SW 1271 (cell line): ENCODE data around the gene GPR156.
A peak's percentile ranks its signal among the peaks of the same experiment; 100 is the strongest.

Source experiments
- DNase-seq, 2 experiments: peaks; one replicate each; lab custom pipeline; 2025; lab: John Stamatoyannopoulos, UW

Gene GPR156

DNA sequence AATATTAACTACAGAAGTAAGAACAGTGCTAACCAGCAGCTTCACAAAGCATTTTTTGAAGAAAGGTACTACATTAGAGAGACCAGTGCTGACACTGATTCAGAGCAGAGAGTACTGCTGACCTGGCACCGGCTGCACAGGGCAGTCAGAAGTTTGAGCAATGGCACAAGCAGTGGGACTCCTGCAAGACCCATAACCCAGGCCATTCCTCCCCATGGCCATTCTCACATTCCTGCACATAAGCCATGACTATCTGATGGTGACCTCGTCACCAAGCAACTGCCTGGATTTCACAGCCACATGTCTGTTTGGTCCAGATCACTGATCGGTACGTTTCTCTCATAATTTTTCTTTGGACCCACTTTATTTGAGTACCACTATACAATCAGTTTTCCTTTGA lies 88.7 kb downstream of the GPR156 start:
- DNase-seq = no peak

DNA sequence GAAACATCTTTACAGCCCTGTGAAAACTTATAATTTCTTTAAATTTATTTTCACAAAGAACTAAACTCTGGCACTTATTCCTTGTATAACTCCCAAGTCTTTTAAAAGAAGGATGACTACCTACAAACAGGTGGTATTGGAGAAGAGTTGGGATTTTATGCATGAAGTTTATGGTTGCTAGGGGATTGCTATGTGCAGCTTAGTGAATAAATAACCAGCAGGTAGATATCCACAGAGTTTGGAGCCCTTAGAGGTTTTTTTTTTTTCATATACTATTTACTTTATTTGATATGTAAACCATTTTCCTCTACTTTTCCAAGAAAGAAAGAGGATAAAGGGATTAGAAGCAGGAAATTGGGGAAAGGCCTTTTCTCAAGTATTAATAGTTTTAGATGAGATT lies 91.5 kb downstream of the GPR156 start:
- no peak for DNase-seq

DNA sequence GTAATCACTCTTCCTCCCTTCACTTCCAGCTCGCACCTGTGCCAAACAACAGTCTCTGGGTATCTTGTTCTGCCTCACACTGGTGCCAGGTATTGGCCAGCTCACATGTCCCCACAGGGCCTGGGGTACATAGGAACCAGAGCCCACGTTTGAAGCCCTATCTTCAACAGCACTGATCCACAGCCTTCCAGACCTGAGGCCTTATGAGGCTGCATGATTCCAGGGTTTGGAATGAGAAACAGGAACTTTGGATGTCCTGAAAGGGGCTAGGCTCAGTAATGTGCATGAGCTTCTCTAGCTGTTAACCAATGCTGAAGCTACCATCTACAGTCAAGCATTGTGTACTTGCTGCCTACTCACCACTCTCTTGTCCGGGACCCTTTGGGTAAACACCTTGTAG lies 92.4 kb downstream of the GPR156 start:
- no peak for DNase-seq

DNA sequence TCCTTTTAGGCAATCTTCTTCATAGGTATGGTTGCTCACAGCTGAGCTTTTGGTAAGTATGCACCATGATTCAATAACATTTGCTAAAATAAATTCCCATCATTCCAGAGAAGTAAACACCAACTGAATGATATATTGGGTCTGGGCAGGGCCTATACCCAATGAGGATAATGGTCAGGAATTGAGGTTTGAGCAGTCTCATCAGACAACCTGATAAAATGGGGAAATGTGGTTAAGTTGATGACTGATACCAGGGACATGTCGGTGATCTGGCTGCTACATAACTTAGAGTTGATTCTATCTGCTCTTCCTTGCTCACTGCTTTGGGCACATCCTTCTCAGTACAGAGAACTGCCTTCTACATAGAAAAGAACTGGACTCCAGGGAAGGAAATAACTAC lies 92.9 kb downstream of the GPR156 start:
- no peak for DNase-seq

DNA sequence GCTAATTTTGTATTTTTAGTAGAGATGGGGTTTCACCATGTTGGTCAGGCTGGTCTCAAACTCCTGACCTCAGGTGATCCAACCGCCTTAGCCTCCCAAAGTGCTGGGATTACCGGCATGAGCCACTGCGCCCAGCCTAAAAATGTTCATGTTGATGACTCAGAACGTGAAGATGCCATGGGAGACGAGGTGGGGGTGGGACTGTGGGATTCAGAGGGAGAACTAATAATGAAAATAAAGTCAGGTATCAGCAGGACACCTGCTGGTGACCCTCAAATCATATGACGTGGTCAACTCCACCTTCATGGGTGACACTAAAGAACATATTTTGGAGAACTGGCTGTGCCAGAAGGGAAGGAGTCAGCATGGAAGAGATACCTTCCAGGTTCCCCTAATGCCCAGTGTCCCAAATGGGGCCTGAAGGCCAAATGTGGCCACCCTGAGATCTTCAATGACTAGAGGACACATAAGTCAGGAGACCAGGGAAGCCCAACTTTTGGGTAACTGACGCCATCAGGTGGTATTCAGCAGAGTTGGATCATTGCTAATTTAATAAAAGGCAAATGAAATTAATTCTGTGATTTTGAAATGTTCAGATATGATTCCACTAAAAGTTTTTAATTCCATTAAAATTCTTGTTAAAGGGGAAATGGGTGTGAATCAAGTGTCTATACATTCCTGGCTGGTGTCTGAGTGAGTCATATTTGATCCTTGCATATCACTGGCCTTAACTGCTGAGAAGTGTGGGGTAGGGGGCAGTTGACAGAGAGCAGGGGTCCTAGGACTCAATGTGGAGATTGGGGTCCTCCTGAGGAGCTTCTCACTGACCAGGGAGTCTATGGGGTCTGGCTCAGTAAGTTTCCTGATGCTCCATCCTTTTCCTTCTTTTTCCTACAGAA lies 102.2 kb downstream of the GPR156 start:
- DNase-seq = peak in 1 of 2 experiments; percentile 34

DNA sequence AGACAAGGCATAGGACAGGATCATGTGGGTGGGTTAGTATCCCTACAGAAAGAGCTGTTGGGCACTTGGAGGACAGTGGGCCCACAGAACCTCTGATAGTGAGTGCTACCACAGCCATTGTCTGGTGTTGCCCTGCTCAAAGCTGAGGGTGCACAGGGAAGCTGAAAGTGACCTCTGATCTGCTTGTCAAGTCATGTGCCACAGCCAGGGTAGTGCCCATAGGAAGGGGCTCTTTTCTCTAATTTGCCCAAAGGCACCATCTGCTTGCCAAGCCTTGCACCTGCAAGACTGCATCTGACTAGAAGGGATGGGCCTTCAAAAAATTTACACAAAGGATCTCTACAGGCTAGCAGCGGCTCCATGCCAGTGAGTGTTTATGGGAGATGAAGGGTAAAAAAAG lies 103.4 kb downstream of the GPR156 start:
- DNase-seq = peak in 1 of 2 experiments; percentile 25

DNA sequence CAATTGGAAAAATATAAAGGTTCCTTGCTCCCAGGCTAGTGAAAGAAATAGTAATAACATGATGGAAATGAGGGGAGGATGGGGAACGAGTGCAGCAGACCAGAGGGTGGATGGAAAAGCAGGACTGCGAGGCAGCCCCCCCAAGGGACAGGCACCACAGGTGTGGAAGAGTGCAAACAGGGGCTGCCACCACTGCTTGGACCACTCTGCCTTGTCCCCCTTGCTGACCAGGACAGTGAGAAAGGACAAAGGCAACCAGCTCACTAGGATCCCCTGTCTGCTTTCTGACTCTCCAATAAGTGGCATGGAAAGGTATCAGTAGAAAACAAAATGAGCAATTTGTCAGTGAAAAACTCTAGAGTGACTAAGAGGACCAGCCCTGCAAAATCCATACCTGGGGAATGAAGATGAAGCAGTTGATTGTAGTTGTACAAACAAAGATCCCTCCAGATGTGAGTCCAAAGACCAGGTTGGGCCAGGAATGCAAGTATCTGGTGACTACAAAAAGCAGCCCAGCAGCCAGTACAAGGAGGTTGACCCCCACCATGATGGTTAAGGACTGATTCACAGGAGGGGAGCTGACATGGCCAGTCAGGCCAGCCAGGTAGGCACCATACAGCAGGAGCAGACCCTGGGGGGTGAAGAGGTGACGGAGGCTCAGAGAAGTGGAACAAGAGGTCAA lies 104.2 kb downstream of the GPR156 start:
- DNase-seq = no peak

DNA sequence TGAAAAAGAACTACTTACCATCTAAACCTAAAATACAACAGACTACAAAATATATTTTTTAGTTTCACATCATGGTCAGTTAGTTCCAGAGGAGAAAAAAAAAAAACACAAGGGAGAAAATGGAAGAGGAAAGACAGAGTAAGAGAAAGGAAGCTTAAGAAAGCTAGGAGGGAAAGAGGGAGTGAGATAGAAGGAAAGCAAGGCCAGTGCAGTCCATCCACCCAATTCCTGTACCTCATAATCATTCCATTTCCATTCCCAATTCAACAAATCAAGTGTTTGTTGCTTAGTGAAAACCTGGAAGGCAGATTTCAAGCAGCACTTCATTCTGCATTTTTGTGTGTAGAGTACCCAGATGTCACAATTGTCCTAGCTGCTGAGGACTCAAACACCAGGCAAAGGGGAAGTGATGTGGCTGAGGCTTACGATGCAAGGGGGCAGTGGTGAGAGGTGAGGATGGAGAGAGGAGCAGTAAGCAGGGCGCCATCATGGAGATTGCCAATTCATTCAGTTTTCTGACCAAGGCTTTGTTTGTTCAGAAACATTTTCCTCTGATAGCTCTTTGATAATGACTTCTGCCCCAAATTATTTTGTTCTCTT lies 107.2 kb downstream of the GPR156 start:
- DNase-seq = peak; percentile 27 to 58

DNA sequence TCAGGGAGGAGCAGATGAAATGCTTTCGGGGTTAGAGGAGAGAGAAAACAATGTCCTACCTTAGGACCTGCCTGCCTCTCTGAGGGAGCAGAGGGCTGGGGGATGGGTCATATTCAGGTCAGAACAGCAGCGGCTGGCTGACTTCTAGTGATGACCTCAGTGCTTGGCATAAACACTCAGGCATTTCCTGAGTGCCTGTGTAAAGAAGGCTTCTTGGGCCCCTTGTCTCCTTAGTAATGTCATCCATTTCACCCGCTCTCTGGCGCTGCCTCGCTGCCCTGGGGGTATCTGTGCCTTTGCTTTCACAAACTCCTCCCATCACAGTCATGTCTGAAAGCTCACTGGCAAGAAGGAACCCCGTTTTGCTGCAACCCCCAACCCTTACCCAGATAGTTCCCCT lies 107.9 kb downstream of the GPR156 start:
- DNase-seq = peak; percentile 80 to 92

DNA sequence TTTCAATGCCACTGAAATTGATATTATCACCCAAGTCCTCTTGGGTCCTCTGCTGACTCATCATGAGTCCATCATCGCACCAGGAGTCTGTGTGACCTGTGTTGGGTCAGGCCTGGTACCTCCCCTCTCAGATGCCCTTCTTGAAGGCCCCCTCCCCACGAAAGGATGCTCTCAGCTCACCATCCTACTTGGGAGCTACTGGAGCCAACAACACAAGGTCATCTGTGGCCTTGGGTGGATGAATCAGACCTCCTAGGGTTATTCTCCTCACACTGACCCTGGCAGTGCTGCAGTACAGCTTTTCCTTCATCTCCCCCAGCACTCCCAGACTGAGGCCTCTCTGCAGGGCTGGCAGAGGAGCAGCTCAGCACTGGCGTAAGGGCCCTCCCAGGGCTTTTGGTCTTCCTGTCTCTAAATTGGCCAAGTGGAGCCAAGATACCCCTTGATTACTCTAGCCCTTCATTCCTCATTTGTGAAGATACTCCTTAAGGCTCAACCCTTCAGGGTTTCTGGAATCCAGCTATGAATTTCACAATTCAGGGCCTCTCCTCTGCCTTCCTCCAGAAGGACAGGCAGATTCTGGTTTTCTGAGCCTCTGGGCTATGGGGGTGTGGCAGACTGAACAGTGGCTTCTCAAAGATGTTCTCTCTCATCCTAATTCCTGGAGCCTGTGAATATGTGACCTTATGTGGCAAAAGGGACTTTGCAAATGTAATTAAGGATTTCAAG lies 110.0 kb downstream of the GPR156 start:
- DNase-seq = no peak

DNA sequence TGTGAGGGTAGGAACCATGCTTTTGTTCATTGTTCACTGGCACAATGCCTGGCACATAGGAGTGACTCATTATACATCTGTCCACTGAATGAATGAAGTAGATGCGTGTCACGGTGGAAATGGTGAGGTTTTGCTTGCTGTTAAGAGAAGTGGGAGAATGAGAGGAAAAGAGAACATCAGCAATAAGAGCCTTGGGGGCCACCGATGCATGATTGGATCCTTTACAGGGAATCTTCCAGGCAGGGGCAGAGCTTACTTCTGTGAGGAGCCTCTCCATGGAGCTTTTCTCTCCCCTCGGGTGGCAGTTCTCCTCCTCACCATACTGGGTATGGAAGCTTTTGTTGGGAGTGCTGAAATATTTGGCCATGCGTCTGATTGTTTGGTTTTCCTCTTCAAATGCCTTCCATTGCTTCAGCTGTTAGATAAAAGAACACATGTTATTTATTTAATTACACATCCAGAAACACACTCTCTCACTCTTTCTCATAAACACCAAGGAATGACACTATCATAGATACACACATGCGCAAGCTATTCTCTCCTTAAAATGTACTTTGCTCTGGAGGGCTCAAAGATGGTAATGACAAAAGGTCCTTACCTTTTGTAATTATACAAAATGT lies 111.9 kb downstream of the GPR156 start:
- no peak for DNase-seq

DNA sequence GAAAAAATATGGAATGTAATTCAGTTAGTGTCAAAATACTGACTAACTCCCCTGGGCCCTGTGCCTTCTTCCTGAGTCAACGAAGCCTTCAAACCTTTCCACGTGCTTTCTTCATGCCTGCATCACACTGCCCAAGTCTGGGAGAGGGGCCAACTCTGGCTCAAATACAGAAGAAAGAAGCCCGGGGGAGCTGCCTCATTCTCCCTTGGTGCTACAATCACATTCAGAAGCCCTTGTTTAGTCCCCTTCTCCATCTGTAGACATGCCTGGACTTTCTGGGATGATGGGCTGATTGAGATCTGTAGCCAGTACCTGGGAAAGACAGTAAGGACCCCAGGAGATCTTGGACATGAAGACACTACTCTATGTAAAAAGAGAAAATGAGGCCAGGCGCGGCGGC lies 113.0 kb downstream of the GPR156 start:
- DNase-seq = no peak

DNA sequence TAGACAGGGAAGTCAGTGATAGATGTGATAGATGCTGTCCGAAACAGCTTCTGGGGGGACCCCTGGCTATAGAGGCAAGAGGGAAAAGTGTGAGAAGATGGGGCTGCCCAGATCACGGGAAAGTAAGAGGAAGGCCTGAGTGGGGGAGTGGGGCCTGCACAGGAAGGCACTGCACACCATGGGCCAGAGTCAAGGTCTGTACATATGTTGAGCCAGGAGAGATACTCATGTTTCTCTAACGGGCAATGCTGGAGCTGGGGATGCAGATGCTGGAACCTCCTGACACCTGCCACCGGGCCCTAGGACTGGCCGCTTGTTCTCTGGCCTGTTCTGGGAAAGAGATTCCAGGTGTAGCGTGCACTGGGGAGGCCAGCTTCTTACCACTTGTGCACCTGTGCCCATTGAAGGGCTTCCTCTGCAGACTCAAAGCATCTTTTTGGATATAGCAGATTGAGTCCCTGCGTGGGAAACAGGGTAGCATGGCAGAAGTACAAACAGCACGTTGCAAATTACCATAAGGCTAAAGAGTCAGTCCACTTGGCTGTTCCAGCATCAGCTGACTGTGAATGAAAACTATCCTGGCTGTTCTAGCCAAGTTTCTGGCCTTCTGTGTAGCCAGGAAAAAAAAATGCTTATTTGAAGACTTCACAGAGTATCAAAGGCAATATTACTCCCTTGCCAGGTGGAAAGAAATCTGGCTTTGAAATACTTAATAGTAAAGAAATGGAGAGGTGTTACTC lies 113.7 kb downstream of the GPR156 start:
- no peak for DNase-seq

DNA sequence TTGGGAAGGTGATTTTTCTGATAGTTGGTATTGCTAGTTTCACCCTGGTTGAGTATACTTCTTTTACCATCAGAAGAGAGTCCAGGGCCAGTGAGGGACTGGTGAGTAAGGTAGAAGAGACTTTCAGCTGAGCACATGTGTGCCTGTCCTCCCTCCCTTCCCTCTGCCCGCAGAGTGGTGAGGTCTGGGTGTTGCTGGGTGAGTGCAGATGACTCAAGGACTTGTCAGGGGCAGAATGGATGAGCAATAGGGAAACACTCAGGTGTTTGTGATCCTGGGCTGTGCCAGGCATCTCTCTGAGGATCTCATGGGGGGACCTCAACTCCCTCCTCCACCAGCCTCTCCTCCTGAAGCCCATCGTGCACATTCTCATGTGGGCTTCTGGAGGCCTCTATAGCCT lies 114.8 kb downstream of the GPR156 start:
- peak; percentile 62 to 71 for DNase-seq

DNA sequence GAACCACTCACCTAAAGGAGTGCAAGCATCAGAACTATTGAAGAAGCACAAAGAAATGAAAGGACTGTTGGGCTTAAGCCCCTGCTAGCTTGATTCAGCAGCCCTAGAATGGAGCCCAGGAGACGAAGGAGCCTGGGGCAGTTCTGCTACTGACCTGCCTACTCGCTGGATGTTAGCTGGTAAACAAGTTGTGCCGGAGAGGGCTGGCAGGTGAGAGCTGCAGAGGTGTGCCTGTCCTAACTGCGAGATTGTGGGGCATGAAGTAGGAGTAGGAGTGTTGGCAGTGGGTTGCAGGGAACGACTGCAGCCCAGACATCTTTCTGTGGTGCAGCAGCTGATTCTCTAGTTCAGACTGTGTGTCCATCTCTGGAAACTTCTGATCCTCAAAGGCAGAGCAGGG lies 115.6 kb downstream of the GPR156 start:
- no peak for DNase-seq

DNA sequence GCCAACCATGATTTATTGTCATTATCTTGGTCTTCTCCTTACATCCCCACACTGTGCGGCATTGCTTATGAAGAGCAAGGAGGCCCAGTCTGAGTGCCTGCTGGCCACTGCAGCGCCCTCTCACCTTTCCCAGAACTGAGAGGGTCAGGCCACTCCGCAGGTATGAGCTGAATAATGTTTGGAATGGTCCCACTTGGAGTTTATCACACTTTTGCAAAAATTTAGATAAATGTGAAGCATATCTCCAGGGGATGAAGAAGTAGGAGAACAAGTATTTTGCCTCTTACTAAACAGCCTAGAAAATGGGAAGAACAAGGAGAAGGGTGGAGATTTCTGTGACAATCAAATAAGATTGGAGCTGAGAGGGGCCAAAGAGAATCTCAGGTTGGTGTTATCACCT lies 116.4 kb downstream of the GPR156 start:
- DNase-seq = no peak

DNA sequence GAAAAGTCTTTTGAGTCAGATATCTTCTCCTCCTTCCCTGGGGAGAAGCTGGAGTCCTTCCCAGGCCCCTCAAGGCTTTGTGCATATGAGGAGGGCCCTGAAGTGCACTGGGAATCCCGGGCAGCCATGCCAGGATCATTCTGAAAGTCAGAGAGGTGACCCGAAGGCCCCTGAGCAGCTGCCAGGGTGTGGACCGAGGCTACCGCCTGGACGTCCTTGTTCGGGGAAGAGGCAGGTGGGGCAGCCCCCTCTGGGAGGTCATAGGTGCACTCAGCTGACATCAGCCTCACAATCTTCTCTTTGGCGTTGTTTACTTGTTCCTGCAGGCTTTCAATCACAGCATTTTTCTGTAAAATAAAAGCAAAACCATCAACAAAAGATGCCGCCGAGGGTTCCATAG lies 117.0 kb downstream of the GPR156 start:
- no peak for DNase-seq

DNA sequence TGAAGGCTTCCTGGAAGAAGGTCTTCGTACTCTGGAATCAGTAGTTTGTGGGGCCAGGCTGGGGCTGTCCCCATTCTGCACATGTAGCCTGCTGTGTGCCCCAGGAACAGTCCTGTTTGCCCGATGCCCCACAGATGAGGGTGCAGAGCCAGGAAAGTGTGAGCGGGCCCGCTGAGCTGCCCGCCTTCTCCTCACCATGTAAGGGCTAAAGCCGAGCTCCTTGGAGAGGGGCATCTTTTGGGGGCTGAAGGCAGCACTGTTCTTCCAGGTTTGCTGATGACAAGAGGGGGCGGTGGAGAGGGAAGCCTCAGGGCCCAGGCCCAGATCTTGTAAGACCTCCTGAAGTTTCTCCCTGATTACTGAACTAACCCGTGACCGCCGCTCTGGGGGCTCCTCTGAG lies 117.5 kb downstream of the GPR156 start:
- DNase-seq = no peak

DNA sequence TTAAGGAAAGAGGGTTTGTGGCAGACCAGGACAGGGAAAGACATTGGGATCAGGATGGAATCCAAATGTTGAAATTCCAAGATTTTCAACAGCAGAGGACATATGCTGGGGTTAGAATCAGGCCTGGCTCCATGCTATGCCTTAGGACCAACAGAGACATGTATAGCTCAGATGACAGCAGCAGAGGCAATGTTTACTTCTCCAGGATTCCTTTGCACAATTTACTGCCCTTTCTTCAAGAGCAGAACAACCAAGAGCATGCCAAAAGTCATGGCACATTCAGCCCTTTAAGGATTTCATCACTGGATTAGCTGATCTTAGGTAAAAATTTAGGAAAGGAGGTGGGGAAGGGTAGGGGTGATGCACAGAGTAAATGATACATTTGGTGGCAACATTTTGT lies 121.2 kb downstream of the GPR156 start:
- no peak for DNase-seq

DNA sequence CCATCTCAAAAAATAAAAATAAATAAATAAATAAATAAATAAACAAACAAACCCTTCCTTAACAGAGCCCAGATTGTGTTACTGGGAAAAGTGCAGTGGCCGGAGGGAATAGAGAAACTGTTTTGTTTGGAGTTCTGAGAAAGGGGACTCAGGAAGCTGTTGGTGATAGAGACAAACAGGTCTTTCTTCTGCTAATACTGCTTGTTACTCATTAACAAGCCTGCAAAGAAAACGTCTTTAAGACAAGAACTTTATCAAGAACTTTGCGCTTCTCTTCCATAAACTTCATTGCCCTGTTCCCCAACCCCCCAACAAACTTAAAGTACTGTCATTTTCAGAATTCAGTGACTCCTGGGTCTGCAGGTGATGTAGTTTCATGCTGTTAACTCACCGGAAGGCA lies 122.0 kb downstream of the GPR156 start:
- no peak for DNase-seq

DNA sequence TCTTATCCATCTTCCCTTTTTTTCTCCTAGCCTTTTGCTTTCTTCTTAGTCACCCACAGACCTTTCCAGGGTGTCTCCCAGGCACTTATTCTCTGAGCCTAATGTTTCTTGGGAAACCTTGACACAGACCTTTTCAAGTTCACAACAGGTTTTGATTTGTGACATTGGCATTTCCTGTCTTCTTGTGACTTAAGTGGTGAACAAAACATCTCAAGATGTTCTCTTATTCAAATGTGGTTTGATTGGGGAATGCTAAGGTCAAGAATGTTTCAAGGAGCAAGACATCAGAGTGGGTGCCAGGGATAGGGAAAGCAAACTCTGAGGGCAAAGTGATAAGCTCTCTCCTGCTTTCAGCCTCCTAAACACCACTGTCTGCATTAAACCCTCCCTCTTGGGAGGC lies 122.6 kb downstream of the GPR156 start:
- peak in 1 of 2 experiments; percentile 38 for DNase-seq
